Mesenteric fat pad (tissue), 1 donor: ENCODE results near the gene HES1. TPM values are rescaled to one million over a fixed set of nuclear protein-coding genes. Genes with fewer than 3 reads are reported as not detected.

Source experiments
- total RNA-seq: library from RNA; stranded (reverse); fragmentation: NEBNext Ultra II Directional; extraction: Animal tissue kit (Norgen Biotek cat#: 25700); gene quantifications from one replicate; pipeline ENCODE4 v1.2.1, GENCODE V29; 2021
- donor health status: DM: yes; HTN: yes; CAD: no.

Gene HES1
- total RNA-seq, 1 donor from 2014 or later = 38.9 TPM

Other genes starting within 250 kb of the HES1 start
- 0.16 TPM for gene CPN2, start 215.2 kb downstream of the HES1 start, total RNA-seq
- gene LRRC15, start 233.6 kb downstream of the HES1 start, total RNA-seq = 0.35 TPM